Suprapubic skin (tissue), 4 donors: Measurements from ENCODE around the gene TNFAIP8L3. TPM values are rescaled to one million over a fixed set of nuclear protein-coding genes. Genes with fewer than 3 reads are reported as not detected.
"Not testable (repeated sequence)": the region's sequence is repeated elsewhere in the genome, so short reads cannot be mapped to it uniquely, and the experiment has no call there.

Experiments used
- DNase-seq, 2 donors: peaks; one replicate each; pipeline ENCODE4 v3.0.0-alpha.2; 2019; ENCODE audit warnings: low spot score in 2 of 2
- H3K27ac ChIP-seq: fragments of 200-600 bp; sonication (generic); one replicate; pipeline ENCODE4 v1.5.1; 2019
- H3K27me3 ChIP-seq: fragments of 200-600 bp; sonication (generic); one replicate; pipeline ENCODE4 v1.5.1; 2019
- H3K36me3 ChIP-seq: fragments of 200-600 bp; sonication (generic); one replicate; pipeline ENCODE4 v1.5.1; 2019
- H3K4me1 ChIP-seq: fragments of 200-600 bp; sonication (generic); one replicate; pipeline ENCODE4 v1.5.1; 2019
- H3K4me3 ChIP-seq: fragments of 200-600 bp; sonication (generic); one replicate; pipeline ENCODE4 v1.5.1; 2019; ENCODE audit warnings: mild to moderate bottlenecking
- H3K9me3 ChIP-seq: fragments of 200-600 bp; sonication (generic); one replicate; pipeline ENCODE4 v1.5.1; 2019
- EP300 ChIP-seq: sonication (generic); formaldehyde crosslinking; IDR thresholded peaks from one replicate; pipeline ENCODE4 v1.6.1; 2017; ENCODE audit warnings: antibody characterized with exemption
- POLR2A ChIP-seq, 2 donors: fragments of 450-650 bp; IDR thresholded peaks; one replicate each; pipeline ENCODE4 v1.6.1; 2017; ENCODE audit warnings: antibody characterized with exemption in 2 of 2, mild to moderate bottlenecking in 2 of 2, moderate library complexity in 2 of 2
- POLR2AphosphoS5 ChIP-seq, 3 donors: sonication (generic); formaldehyde crosslinking; IDR thresholded peaks; one replicate each; pipeline ENCODE4 v1.6.1; 2017; ENCODE audit warnings: antibody characterized with exemption in 3 of 3
- WGBS: methylation state at CpG from one replicate; pipeline ENCODE4 v1.1.5; 2018; 5-methylcytosine and 5-hydroxymethylcytosine counted together
- total RNA-seq, 4 donors: library from RNA; depleted of rRNA; stranded (reverse); fragments of >200 nt; gene quantifications; one replicate each; pipeline ENCODE4 v1.1.0, GENCODE V29; 2016
- TF ChIP-seq, protein P1 (sequence below), 2 donors: fragments of 200-600 bp in 1 of 2; fragments of 450-650 bp in 1 of 2; sonication (generic) in 1 of 2; IDR thresholded peaks; one replicate each; pipeline ENCODE4 v1.5.1; 2016 to 2019; ENCODE audit warnings: antibody characterized with exemption in 2 of 2, mild to moderate bottlenecking in 1 of 2, moderate library complexity in 1 of 2

Gene TNFAIP8L3
- total RNA-seq, 4 donors from 2014 or later, result 11.1 to 30.0 (median 15.9) TPM

DNA sequence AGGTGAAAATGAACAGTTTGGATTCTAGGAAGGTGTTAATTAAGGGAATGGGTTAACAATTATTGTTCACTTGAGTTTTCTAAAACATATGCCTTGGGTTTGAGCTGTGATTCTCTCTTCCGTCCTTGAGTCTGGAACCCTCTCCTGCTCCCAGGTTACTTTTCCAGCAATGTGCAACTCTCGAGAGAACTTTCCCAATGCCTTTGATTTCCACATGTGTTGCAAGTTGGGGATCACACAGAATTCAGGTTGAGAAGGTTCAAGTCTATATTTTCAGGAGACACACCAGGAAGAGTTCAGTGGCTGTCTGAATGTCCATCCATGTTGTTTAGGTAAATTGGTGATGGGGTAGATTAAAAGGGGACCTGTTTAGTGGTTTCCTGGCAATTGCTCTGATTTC lies 48.7 kb downstream of the TNFAIP8L3 start:
- peaks cover under 1% of the 10 kb centered on the region for H3K4me1 ChIP-seq
- H3K36me3 ChIP-seq, result no peaks in the 10 kb centered on the region
- H3K27ac ChIP-seq, result no peak overlapping the region
- no peak overlapping the region for H3K4me3 ChIP-seq
- 92% methylated on average over 2 of the region's 2 CpGs for WGBS
- no peaks in the 10 kb centered on the region for H3K27me3 ChIP-seq
- no peaks in the 10 kb centered on the region for H3K9me3 ChIP-seq
- no peak for TF ChIP-seq POLR2A (IDR thresholded peaks at IDR 0.05)
- TF ChIP-seq POLR2AphosphoS5 (IDR thresholded peaks at IDR 0.05), result no peak
- no peak for TF ChIP-seq EP300
- TF ChIP-seq, protein P1, sequence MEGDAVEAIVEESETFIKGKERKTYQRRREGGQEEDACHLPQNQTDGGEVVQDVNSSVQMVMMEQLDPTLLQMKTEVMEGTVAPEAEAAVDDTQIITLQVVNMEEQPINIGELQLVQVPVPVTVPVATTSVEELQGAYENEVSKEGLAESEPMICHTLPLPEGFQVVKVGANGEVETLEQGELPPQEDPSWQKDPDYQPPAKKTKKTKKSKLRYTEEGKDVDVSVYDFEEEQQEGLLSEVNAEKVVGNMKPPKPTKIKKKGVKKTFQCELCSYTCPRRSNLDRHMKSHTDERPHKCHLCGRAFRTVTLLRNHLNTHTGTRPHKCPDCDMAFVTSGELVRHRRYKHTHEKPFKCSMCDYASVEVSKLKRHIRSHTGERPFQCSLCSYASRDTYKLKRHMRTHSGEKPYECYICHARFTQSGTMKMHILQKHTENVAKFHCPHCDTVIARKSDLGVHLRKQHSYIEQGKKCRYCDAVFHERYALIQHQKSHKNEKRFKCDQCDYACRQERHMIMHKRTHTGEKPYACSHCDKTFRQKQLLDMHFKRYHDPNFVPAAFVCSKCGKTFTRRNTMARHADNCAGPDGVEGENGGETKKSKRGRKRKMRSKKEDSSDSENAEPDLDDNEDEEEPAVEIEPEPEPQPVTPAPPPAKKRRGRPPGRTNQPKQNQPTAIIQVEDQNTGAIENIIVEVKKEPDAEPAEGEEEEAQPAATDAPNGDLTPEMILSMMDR (IDR thresholded peaks at IDR 0.05), result no peak
- no peak for DNase-seq

- Histone ChIP-seq H3K4me3 (no peak overlapping the region), H3K27me3 (no peaks in the 10 kb centered on the region), H3K9me3 (no peaks in the 10 kb centered on the region), H3K4me1 (no peaks in the 10 kb centered on the region), H3K27ac (no peak overlapping the region), H3K36me3 (no peaks in the 10 kb centered on the region)
- WGBS, result 43% methylated on average over 4 of the region's 4 CpGs
- DNase-seq, result no peak
- TF ChIP-seq, protein P1 (IDR thresholded peaks at IDR 0.05), result no peak
These were observed 50.5 kb downstream of the TNFAIP8L3 start for GRCh38 chr15:51044037-51044727.

DNA sequence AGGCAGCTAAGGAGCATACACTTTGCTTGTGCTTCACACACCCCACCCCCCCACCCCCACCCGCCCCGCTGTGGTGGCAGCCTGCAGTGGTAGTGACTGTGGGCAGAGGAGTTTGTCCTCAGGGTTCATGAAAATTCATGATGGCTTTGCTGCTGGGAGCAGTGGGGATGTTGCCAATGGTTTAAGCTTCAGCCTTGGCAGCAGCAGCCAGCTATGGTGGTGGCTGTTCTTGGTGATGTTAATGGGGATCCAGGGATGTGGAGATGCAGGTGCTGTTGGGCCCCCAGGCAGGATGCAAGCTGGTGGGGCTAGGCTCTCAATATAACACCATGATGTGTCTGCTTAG lies 55.8 kb downstream of the TNFAIP8L3 start:
- no peaks in the 10 kb centered on the region for H3K27me3 ChIP-seq
- no peak for DNase-seq
- no peaks in the 10 kb centered on the region for H3K4me1 ChIP-seq
- no peak overlapping the region for H3K27ac ChIP-seq
- H3K36me3 ChIP-seq, result no peaks in the 10 kb centered on the region
- TF ChIP-seq EP300 (no peak), POLR2AphosphoS5 (IDR thresholded peaks at IDR 0.05) (no peak), POLR2A (IDR thresholded peaks at IDR 0.05) (no peak)
- TF ChIP-seq, protein P1 (IDR thresholded peaks at IDR 0.05), result no peak
- WGBS, result 100% methylated on average over 2 of the region's 2 CpGs
- no peak overlapping the region for H3K4me3 ChIP-seq
- H3K9me3 ChIP-seq, result no peaks in the 10 kb centered on the region

- TF ChIP-seq POLR2AphosphoS5 (IDR thresholded peaks at IDR 0.05) (no peak), EP300 (no peak), POLR2A (IDR thresholded peaks at IDR 0.05) (no peak)
- TF ChIP-seq, protein P1 (IDR thresholded peaks at IDR 0.05), result no peak
- H3K4me1 ChIP-seq, result no peaks in the 10 kb centered on the region
- 86% methylated on average over 5 of the region's 7 CpGs for WGBS
- no peak overlapping the region for H3K27ac ChIP-seq
- DNase-seq, result no peak
- no peak overlapping the region for H3K4me3 ChIP-seq
- H3K9me3 ChIP-seq, result no peaks in the 10 kb centered on the region
- H3K36me3 ChIP-seq, result no peaks in the 10 kb centered on the region
- no peaks in the 10 kb centered on the region for H3K27me3 ChIP-seq
These were observed 56.3 kb downstream of the TNFAIP8L3 start for GRCh38 chr15:51038162-51038973.

DNA sequence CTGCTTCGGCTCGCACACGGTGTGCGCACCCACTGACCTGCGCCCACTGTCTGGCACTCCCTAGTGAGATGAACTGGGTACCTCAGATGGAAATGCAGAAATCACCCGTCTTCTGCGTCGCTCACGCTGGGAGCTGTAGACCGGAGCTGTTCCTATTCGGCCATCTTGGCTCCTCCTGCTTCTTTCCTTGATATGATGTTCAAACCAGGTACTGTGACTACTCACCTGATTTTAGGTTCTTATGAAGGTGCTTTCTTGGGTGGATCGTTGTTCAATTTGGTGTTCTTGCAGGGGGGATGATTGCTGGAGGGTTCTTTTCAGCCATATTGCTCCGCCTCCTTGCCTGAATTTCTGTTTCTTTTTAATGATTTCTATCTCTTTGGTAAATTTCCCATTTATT lies 57.2 kb downstream of the TNFAIP8L3 start:
- not testable (repeated sequence) for DNase-seq, H3K27ac ChIP-seq, H3K36me3 ChIP-seq, H3K4me3 ChIP-seq, H3K4me1 ChIP-seq, H3K9me3 ChIP-seq, H3K27me3 ChIP-seq
- 94% methylated on average over 13 of the region's 13 CpGs for WGBS
